Fibroblast of pulmonary artery (primary cell): Measurements from ENCODE around the gene CELF3.

Experiments
- DNase-seq: peaks from one replicate; pipeline ENCODE4 v3.0.0-alpha.2; 2010; ENCODE audit warnings: low read depth
- H3K4me3 ChIP-seq: replicated peaks from 2 replicates; pipeline ENCODE4 v1.5.1; 2011; ENCODE audit warnings: low read depth, mild to moderate bottlenecking, control low read depth, low read length, moderate library complexity
- TF ChIP-seq, protein P1 (sequence below): IDR thresholded peaks from 2 replicates; pipeline ENCODE4 v1.5.1; 2011; ENCODE audit warnings: mild to moderate bottlenecking, control low read depth, low read length, inconsistent platforms; ENCODE audit errors: missing control alignments

CELF3 gene

GRCh38 chr1:151729157-151729965 is 12.8 kb upstream of the CELF3 start:
- H3K4me3 ChIP-seq = no peak overlapping the region
- DNase-seq = no peak
- TF ChIP-seq, protein P1, sequence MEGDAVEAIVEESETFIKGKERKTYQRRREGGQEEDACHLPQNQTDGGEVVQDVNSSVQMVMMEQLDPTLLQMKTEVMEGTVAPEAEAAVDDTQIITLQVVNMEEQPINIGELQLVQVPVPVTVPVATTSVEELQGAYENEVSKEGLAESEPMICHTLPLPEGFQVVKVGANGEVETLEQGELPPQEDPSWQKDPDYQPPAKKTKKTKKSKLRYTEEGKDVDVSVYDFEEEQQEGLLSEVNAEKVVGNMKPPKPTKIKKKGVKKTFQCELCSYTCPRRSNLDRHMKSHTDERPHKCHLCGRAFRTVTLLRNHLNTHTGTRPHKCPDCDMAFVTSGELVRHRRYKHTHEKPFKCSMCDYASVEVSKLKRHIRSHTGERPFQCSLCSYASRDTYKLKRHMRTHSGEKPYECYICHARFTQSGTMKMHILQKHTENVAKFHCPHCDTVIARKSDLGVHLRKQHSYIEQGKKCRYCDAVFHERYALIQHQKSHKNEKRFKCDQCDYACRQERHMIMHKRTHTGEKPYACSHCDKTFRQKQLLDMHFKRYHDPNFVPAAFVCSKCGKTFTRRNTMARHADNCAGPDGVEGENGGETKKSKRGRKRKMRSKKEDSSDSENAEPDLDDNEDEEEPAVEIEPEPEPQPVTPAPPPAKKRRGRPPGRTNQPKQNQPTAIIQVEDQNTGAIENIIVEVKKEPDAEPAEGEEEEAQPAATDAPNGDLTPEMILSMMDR = no peak

DNA sequence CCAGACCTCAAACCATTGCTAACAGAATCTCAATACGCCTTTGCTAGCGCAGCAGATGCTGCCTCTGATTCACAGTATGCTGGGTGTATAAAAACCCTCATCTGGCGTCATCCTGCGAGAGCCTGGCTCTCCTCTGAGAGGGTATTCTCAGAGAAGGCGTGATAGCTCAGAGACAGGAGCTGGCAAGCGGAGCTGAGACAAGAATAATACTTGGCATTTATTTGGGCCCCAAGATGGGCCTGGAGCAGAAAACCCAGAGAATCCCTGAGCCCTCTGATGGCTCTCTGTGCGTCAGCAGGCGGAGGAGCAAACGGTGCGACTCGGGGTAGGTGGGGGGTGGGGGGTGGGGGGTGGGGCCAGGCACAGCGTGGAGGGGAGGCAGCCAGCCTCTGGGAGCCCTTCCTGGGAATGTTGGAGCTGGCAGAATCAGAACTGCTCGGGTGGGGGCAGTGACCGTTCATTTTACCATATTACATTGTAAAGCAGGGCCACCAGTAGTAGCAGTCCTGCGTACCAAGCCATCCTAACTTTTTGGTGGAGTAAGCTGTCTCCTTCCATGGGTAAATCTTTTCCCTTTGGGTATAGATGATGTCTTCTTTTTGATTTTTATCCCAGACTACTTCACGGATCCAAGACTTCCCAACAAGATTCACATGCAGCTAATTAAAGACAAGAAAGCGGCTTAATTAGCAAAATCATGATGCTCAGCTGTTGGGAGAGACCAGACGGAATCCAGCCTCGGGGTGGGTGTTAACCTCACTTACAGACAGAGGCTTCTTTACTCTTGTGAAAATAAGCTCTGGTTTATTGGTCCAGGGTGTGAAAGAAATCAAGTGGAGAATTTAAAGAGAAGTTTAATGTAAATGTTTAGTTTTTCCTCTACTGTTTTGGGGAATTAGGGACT is 11.8 kb upstream of the CELF3 start:
- TF ChIP-seq, protein P1 = no peak
- no peak overlapping the region for H3K4me3 ChIP-seq
- DNase-seq = peak; percentile 48

GRCh38 chr1:151723726-151724370 is 7.2 kb upstream of the CELF3 start:
- DNase-seq = no peak
- TF ChIP-seq, protein P1 = no peak
- H3K4me3 ChIP-seq = no peak overlapping the region

GRCh38 chr1:151721788-151722510 is 5.3 kb upstream of the CELF3 start:
- peak overlapping the region; percentile 49 for H3K4me3 ChIP-seq
- DNase-seq = no peak
- TF ChIP-seq, protein P1 = peak; percentile 22

DNA sequence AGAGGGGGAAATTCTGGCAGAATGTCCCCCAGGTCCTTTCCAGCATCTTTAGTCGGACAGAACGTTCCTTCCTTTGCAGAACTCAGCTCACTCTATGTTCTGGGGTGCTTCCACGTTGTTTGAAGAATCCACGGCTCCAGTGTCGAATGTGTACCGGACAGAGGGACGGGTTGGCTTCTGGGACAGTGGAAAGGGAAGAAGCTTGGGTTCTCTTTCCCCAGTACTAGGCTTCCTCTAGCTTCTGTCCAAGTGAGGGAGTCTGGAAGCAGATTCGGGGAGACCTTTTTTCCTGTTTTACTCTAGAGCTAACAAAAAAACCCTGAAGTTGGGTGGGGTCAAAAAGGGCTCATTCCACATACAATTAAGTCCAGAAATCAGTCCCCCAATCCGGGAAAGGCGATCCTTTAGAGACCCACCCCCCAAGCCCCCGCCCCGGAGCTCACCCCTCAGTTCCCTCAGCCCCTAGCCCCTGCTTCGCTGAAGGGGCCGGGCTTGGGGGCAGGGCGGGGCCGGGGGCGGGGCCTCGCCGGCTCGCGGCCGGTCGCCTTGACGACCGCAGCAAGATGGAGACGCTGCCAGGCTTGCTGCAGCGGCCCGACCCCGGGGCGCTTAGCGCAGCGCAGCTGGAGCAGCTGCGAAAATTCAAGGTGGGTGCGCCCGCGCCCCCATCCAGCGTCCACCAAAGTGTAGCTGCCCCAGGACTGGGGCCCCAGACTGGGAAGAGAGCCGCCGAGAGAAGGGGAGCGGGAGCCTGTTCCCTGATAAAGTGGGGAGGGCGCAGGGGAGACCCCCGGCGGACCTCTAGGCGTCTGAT is 4.6 kb upstream of the CELF3 start, which contains the start of gene RIIAD1:
TSS of gene RIIAD1 (plus strand) at position 549 of the 814 bp plus-strand sequence. CDS start at position 564, 15 bp downstream.
- TF ChIP-seq, protein P1 = no peak
- peak within 1 kb of the TSS; percentile 49 for H3K4me3 ChIP-seq
- peak; percentile 26 for DNase-seq
